Transverse colon (tissue), 4 donors: ENCODE data around the gene IL17REL. TPM values are rescaled to one million over a fixed set of nuclear protein-coding genes. Genes with fewer than 3 reads are reported as not detected.

Experiments
- DNase-seq: peaks from one replicate; pipeline ENCODE4 v3.0.0-alpha.2; 2019
- H3K27ac ChIP-seq, 4 donors: fragments of 200-600 bp; sonication (generic); 2 replicates each; pipeline ENCODE4 v1.5.1; 2016 to 2018; ENCODE audit warnings: inconsistent platforms in 4 of 4
- H3K27me3 ChIP-seq: fragments of 200-600 bp; sonication (generic); 2 replicates; pipeline ENCODE4 v1.5.1; 2017; ENCODE audit warnings: inconsistent platforms
- H3K36me3 ChIP-seq, 4 donors: fragments of 200-600 bp; sonication (generic); 2 replicates each; pipeline ENCODE4 v1.5.1; 2017 to 2019; ENCODE audit warnings: inconsistent platforms in 4 of 4
- H3K4me1 ChIP-seq, 4 donors: fragments of 200-600 bp; sonication (generic); 2 replicates each; pipeline ENCODE4 v1.5.1; 2017 to 2020; ENCODE audit warnings: inconsistent platforms in 4 of 4
- H3K4me3 ChIP-seq, 4 donors: fragments of 200-600 bp; sonication (generic); 1 replicate in 1 of 4; 2 replicates in 3 of 4; pipeline versions ENCODE4 v1.5.1 to v1.6.1; 2017 to 2019; ENCODE audit warnings: inconsistent platforms in 4 of 4
- H3K9me3 ChIP-seq, 2 donors: fragments of 200-600 bp; sonication (generic); 2 replicates each; pipeline ENCODE4 v1.5.1; 2017 to 2019; ENCODE audit warnings: inconsistent platforms in 2 of 2
- EP300 ChIP-seq: sonication (generic); formaldehyde crosslinking; IDR thresholded peaks from one replicate; pipeline ENCODE4 v1.6.1; 2017; ENCODE audit warnings: antibody characterized with exemption, low read depth
- POLR2A ChIP-seq: fragments of 450-650 bp; IDR thresholded peaks from one replicate; pipeline ENCODE4 v1.6.1; 2016; ENCODE audit warnings: antibody characterized with exemption, mild to moderate bottlenecking, moderate library complexity
- POLR2AphosphoS5 ChIP-seq, 3 donors: sonication (generic); formaldehyde crosslinking; IDR thresholded peaks; one replicate each; pipeline ENCODE4 v1.6.1; 2016; ENCODE audit warnings: antibody characterized with exemption in 3 of 3
- WGBS, 2 donors: methylation state at CpG; one replicate each; pipeline ENCODE4 v1.1.5; 2018; ENCODE audit warnings: low coverage in 1 of 2; 5-methylcytosine and 5-hydroxymethylcytosine counted together
- in situ Hi-C, 4 donors: fragments of 200-750 bp; cut with MboI; loops; one replicate each; pipeline versions ENCODE4 v1.15.0 to v1.15.1; 2017; ENCODE audit warnings: low sequenced_read_pairs in 3 of 4, low pct_ligation_motif_present in 1 of 4, low pct_unique_long_range_greater_than_20kb in 1 of 4
- intact Hi-C: fragments of 100-400 bp; cut with DNase I; formaldehyde crosslinking; loops from one replicate; pipeline ENCODE4 v1.15.1; 2023; ENCODE audit warnings: low total_unique reads
- total RNA-seq, 4 donors: library from RNA; depleted of rRNA; stranded (reverse); fragments of >200 nt; gene quantifications; one replicate each; pipeline ENCODE4 v1.1.0, GENCODE V29; 2016
- TF ChIP-seq, protein P1 (sequence below), 5 experiments: fragments of 200-600 bp in 3 of 5; fragments of 450-650 bp in 2 of 5; sonication (generic) in 3 of 5; IDR thresholded peaks; 1 replicate in 2 of 5; 2 replicates in 3 of 5; pipeline ENCODE4 v1.5.1; 2016 to 2017; ENCODE audit warnings: antibody characterized with exemption in 5 of 5, inconsistent platforms in 3 of 5, mild to moderate bottlenecking in 2 of 5, moderate library complexity in 1 of 5

IL17REL gene
- 1 to 10 TPM in 2 of 4 donors, under 1 TPM in 2; 0.32 to 2.2 (median 1.3) TPM for total RNA-seq

GRCh38 chr22:50012211-50013181, at the start of gene IL17REL:
Gene IL17REL, minus strand, starts transcription at chr22:50012765. Its CDS starts 119 bp downstream, at chr22:50012646.
- intact Hi-C loops (no loop called here), in situ Hi-C loops (no loop called here)
- Histone ChIP-seq H3K27ac (no peak within 1 kb of the TSS), H3K4me1 (peaks cover 0 to 20% (median 8%) of the 10 kb centered on the region in 4 donors), H3K9me3 (no peaks in the 10 kb centered on the region), H3K27me3 (peaks cover 79% of the 10 kb centered on the region), H3K36me3 (no peaks in the 10 kb centered on the region), H3K4me3 (no peak within 1 kb of the TSS)
- 56% methylated on average over 24 of the region's 29 CpGs; no CpG with 5 or more reads in 1 of the 2 donors for WGBS, 2 donors
- no peak for TF ChIP-seq POLR2AphosphoS5 (IDR thresholded peaks at IDR 0.05)
- TF ChIP-seq, protein P1, sequence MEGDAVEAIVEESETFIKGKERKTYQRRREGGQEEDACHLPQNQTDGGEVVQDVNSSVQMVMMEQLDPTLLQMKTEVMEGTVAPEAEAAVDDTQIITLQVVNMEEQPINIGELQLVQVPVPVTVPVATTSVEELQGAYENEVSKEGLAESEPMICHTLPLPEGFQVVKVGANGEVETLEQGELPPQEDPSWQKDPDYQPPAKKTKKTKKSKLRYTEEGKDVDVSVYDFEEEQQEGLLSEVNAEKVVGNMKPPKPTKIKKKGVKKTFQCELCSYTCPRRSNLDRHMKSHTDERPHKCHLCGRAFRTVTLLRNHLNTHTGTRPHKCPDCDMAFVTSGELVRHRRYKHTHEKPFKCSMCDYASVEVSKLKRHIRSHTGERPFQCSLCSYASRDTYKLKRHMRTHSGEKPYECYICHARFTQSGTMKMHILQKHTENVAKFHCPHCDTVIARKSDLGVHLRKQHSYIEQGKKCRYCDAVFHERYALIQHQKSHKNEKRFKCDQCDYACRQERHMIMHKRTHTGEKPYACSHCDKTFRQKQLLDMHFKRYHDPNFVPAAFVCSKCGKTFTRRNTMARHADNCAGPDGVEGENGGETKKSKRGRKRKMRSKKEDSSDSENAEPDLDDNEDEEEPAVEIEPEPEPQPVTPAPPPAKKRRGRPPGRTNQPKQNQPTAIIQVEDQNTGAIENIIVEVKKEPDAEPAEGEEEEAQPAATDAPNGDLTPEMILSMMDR (IDR thresholded peaks at IDR 0.05), result peak in 3 of 5 experiments; percentile 10 to 35 (median 23)
- peak; percentile 41 for DNase-seq

GRCh38 chr22:50061824-50062355, 49.3 kb upstream of the IL17REL start:
- H3K4me1 ChIP-seq, result peaks cover 0 to 8% (median 1%) of the 10 kb centered on the region in 4 donors
- H3K27ac ChIP-seq, result no peak overlapping the region
- no peaks in the 10 kb centered on the region for H3K9me3 ChIP-seq
- no peaks in the 10 kb centered on the region for H3K36me3 ChIP-seq
- no peak overlapping the region for H3K4me3 ChIP-seq
- no peak for DNase-seq
- TF ChIP-seq EP300, result no peak
- intact Hi-C loops, result no loop called here
- 66 to 80% methylated on average over 1 to 12 of the region's 17 CpGs for WGBS, 2 donors
- in situ Hi-C loops, result no loop called here
- peaks cover 43% of the 10 kb centered on the region for H3K27me3 ChIP-seq

DNA sequence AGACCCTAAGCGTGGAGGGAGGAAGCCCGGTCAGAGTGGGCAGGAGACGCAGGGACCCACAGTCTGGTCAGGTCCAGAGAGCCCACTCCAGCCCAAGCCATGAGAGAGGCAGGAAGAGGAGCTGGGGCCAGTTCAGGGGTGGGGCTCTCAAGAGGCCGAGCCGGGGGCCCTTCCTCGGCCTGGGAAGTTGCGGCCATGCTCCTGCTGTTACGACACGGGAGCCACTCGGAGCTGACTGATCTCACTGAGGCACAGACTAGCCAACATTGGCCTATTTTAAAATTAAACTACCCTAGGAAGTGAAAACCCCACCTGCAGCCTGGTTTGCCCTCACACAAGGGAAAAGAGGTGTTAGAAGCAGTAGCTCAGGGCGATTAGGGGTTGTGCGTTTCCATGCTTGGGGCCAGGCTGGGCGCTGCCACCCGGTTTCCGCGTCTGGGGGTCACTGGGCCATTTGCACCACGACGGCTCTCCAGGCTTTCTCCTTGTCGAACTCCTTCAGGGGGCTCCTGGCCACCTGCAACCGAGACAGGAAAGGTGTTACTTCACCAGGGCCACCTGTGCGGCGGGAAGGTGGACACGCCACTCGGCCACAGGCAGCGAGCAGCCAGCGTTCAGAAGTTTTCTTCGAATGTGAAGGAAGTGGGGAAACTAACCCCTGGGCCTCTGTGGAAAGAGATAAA, 48.7 kb upstream of the IL17REL start:
- TF ChIP-seq, protein P1 (IDR thresholded peaks at IDR 0.05), result no peak
- TF ChIP-seq POLR2AphosphoS5 (IDR thresholded peaks at IDR 0.05), result no peak
- no peak for TF ChIP-seq EP300
- TF ChIP-seq POLR2A, result no peak
- no peaks in the 10 kb centered on the region for H3K9me3 ChIP-seq
- H3K4me3 ChIP-seq, result no peak overlapping the region
- in situ Hi-C loops, result no loop called here
- peaks cover 43% of the 10 kb centered on the region for H3K27me3 ChIP-seq
- H3K4me1 ChIP-seq, result peaks cover 0 to 8% (median 1%) of the 10 kb centered on the region in 4 donors
- no peaks in the 10 kb centered on the region for H3K36me3 ChIP-seq
- no peak for DNase-seq
- no peak overlapping the region for H3K27ac ChIP-seq
- intact Hi-C loops, result no loop called here
- 60 to 73% methylated on average over 1 to 27 of the region's 27 CpGs for WGBS, 2 donors

DNA sequence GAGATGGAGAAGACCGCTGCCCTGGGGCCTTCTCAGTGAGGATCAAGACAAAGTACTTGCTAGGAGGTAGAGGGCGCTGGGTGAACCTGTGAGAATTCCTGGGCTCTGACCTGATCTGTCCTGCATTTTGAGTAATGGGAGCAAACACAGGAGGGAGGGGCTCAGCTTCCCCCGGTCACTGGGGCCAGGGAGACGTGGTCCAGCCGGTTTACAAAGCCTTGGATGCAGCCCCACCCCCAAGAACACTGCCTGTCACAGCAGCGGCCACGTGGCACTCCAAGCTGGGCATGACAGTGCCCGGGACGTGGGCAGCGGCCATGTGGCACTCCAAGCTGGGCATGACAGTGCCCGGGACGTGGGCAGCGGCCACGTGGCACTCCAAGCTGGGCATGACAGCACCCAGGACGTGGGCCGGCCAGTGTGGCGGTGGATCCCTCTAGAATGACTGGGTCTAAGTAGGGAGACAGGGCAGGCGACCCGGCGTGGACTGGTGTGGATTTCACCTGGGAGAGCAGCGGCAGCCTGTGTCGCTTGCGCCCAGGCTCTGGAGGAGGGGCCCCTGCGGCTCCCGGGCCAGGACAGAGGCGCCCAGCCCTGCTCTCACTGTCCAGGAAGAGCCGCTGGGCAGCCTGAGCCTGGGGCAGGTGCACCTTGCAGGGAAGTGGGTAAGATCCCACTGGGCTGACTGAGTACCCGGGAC, 48.0 kb upstream of the IL17REL start:
- Histone ChIP-seq H3K27ac (no peak overlapping the region), H3K9me3 (no peaks in the 10 kb centered on the region), H3K27me3 (peaks cover 43% of the 10 kb centered on the region), H3K4me3 (no peak overlapping the region), H3K36me3 (no peaks in the 10 kb centered on the region), H3K4me1 (peaks cover 0 to 8% (median 1%) of the 10 kb centered on the region in 4 donors)
- in situ Hi-C loops, result no loop called here
- intact Hi-C loops, result no loop called here
- 68% methylated on average over 18 of the region's 28 CpGs; no CpG with 5 or more reads in 1 of the 2 donors for WGBS, 2 donors
- TF ChIP-seq POLR2A (no peak), EP300 (no peak), POLR2AphosphoS5 (IDR thresholded peaks at IDR 0.05) (no peak)
- TF ChIP-seq, protein P1 (IDR thresholded peaks at IDR 0.05), result no peak
- DNase-seq, result no peak
